Measurements from ENCODE around the gene ANKRD63. TPM values are rescaled to one million over a fixed set of nuclear protein-coding genes. Genes with fewer than 3 reads are reported as not detected.

ANKRD63 gene
- total and polyA plus RNA-seq, 4 donors: not detected

GRCh38 chr15:40287968-40288367, 5.1 kb upstream of the ANKRD63 start:
- WGBS, 2 donors: 78 to 96% methylated on average over 4 of the region's 4 CpGs
- Histone ChIP-seq H3K4me3 (no peak overlapping the region), H3K9me3 (ENCODE audit: control insufficient read depth in 4 of 4, insufficient read depth in 3 of 4, low read length in 3 of 4) (peaks cover 0 to 2% (median 0%) of the 10 kb centered on the region in 4 donors), H3K4me1 (ENCODE audit: control insufficient read depth in 5 of 5, insufficient read depth in 5 of 5, low read length in 5 of 5) (peaks cover 0 to 29% (median 11%) of the 10 kb centered on the region in 5 donors), H3K9ac (ENCODE audit: insufficient read depth in 1 of 2, low read length in 2 of 2) (no peak overlapping the region), H3K27me3 (ENCODE audit: control insufficient read depth in 3 of 3, insufficient read depth in 3 of 3, low read length in 2 of 3) (peaks cover 0 to 24% (median 15%) of the 10 kb centered on the region in 3 donors), H3K27ac (ENCODE audit: low read depth in 1 of 2, low read length in 1 of 2) (no peak overlapping the region), H3K36me3 (ENCODE audit: control insufficient read depth in 4 of 4, insufficient read depth in 4 of 4, low read length in 4 of 4) (peaks cover 0 to 5% (median 1%) of the 10 kb centered on the region in 4 donors)
- DNase-seq (no peak), ATAC-seq (ENCODE audit: insufficient read depth, low FRiP score) (no peak)
- TF ChIP-seq, protein P1, sequence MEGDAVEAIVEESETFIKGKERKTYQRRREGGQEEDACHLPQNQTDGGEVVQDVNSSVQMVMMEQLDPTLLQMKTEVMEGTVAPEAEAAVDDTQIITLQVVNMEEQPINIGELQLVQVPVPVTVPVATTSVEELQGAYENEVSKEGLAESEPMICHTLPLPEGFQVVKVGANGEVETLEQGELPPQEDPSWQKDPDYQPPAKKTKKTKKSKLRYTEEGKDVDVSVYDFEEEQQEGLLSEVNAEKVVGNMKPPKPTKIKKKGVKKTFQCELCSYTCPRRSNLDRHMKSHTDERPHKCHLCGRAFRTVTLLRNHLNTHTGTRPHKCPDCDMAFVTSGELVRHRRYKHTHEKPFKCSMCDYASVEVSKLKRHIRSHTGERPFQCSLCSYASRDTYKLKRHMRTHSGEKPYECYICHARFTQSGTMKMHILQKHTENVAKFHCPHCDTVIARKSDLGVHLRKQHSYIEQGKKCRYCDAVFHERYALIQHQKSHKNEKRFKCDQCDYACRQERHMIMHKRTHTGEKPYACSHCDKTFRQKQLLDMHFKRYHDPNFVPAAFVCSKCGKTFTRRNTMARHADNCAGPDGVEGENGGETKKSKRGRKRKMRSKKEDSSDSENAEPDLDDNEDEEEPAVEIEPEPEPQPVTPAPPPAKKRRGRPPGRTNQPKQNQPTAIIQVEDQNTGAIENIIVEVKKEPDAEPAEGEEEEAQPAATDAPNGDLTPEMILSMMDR (IDR thresholded peaks at IDR 0.05; ENCODE audit: control extremely low read depth, extremely low read depth): no peak

DNA sequence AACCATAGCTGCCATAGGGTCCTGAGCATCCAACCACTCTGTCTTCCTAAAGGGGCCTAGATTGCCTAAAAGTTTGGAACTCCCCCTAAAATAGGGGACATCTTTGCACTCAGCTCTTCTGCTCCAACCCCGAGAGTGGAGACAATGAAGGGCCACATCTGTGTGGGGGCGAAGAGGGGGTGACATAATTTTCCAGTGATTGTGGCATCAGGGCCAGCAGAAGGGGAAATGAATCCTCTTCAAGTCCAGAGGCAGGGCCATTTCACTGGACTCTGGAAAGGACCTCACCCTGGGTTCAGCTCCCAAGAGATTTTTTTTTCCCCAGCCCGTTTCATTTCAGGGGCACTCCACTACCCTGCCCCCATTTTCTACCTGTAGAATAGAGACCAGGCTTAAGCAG, 4.6 kb upstream of the ANKRD63 start:
- Histone ChIP-seq H3K36me3 (ENCODE audit: control insufficient read depth in 4 of 4, insufficient read depth in 4 of 4, low read length in 4 of 4) (peaks cover 0 to 5% (median 1%) of the 10 kb centered on the region in 4 donors), H3K9me3 (ENCODE audit: control insufficient read depth in 4 of 4, insufficient read depth in 3 of 4, low read length in 3 of 4) (peaks cover 0 to 2% (median 0%) of the 10 kb centered on the region in 4 donors), H3K27ac (ENCODE audit: low read depth in 1 of 2, low read length in 1 of 2) (no peak overlapping the region), H3K27me3 (ENCODE audit: control insufficient read depth in 3 of 3, insufficient read depth in 3 of 3, low read length in 2 of 3) (peaks cover 0 to 24% (median 15%) of the 10 kb centered on the region in 3 donors), H3K4me3 (no peak overlapping the region), H3K4me1 (ENCODE audit: control insufficient read depth in 5 of 5, insufficient read depth in 5 of 5, low read length in 5 of 5) (peaks cover 0 to 33% (median 11%) of the 10 kb centered on the region in 5 donors), H3K9ac (ENCODE audit: insufficient read depth in 1 of 2, low read length in 2 of 2) (no peak overlapping the region)
- no peak for ATAC-seq (ENCODE audit: insufficient read depth, low FRiP score)
- WGBS, 2 donors: 89% methylated on average over 3 of the region's 3 CpGs
- TF ChIP-seq, protein P1 (IDR thresholded peaks at IDR 0.05; ENCODE audit: control extremely low read depth, extremely low read depth): no peak
- DNase-seq: no peak

- WGBS, 2 donors: 80 to 81% methylated on average over 7 of the region's 7 CpGs
- peaks cover 0 to 5% (median 1%) of the 10 kb centered on the region in 4 donors for H3K36me3 ChIP-seq (ENCODE audit: control insufficient read depth in 4 of 4, insufficient read depth in 4 of 4, low read length in 4 of 4)
- no peak overlapping the region for H3K27ac ChIP-seq (ENCODE audit: low read depth in 1 of 2, low read length in 1 of 2)
- no peaks in the 10 kb centered on the region for H3K9me3 ChIP-seq (ENCODE audit: control insufficient read depth in 4 of 4, insufficient read depth in 3 of 4, low read length in 3 of 4)
- H3K4me3 ChIP-seq: no peak overlapping the region
- no peak overlapping the region for H3K9ac ChIP-seq (ENCODE audit: insufficient read depth in 1 of 2, low read length in 2 of 2)
- H3K4me1 ChIP-seq (ENCODE audit: control insufficient read depth in 5 of 5, insufficient read depth in 5 of 5, low read length in 5 of 5): peaks cover 0 to 40% (median 14%) of the 10 kb centered on the region in 5 donors
- H3K27me3 ChIP-seq (ENCODE audit: control insufficient read depth in 3 of 3, insufficient read depth in 3 of 3, low read length in 2 of 3): peaks cover 0 to 20% (median 12%) of the 10 kb centered on the region in 3 donors
- TF ChIP-seq, protein P1 (IDR thresholded peaks at IDR 0.05; ENCODE audit: control extremely low read depth, extremely low read depth): no peak
- DNase-seq (no peak), ATAC-seq (ENCODE audit: insufficient read depth, low FRiP score) (no peak)
These were observed 3.9 kb upstream of the ANKRD63 start for GRCh38 chr15:40286794-40287193.

DNA sequence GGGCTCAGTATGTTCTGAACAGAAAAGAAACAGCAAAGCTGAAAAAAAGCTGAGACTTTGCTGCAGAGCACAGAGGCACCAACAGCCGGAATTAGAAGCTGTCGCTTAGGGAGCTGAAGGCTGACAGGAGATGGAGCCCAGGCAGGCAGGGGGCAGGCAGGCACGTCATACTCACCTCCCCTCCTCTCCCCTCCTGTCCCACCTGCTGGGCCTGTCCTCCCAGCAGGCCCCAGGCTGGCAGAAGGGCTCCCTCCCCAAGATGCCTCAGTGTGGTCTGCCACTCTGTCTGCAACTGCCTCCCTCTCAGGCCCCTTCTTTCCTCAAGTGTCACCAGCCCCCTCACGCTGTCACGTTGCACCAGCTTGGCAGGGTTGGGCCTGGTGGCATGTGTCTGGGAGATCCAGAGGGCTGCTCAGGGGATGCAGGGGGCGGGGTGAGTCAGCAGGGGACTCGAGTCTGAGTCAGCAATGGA, 3.2 kb upstream of the ANKRD63 start:
- TF ChIP-seq, protein P1 (IDR thresholded peaks at IDR 0.05; ENCODE audit: control extremely low read depth, extremely low read depth): no peak
- no peak for DNase-seq
- no peaks in the 10 kb centered on the region for H3K9me3 ChIP-seq (ENCODE audit: control insufficient read depth in 4 of 4, insufficient read depth in 3 of 4, low read length in 3 of 4)
- peaks cover 3 to 26% (median 14%) of the 10 kb centered on the region in 3 donors for H3K27me3 ChIP-seq (ENCODE audit: control insufficient read depth in 3 of 3, insufficient read depth in 3 of 3, low read length in 2 of 3)
- no peak overlapping the region for H3K4me3 ChIP-seq
- H3K36me3 ChIP-seq (ENCODE audit: control insufficient read depth in 4 of 4, insufficient read depth in 4 of 4, low read length in 4 of 4): peaks cover 0 to 5% (median 1%) of the 10 kb centered on the region in 4 donors
- WGBS, 2 donors: 81 to 82% methylated on average over 7 of the region's 7 CpGs
- H3K9ac ChIP-seq (ENCODE audit: insufficient read depth in 1 of 2, low read length in 2 of 2): no peak overlapping the region
- ATAC-seq (ENCODE audit: insufficient read depth, low FRiP score): no peak
- peaks cover 0 to 44% (median 14%) of the 10 kb centered on the region in 5 donors for H3K4me1 ChIP-seq (ENCODE audit: control insufficient read depth in 5 of 5, insufficient read depth in 5 of 5, low read length in 5 of 5)
- H3K27ac ChIP-seq (ENCODE audit: low read depth in 1 of 2, low read length in 1 of 2): no peak overlapping the region
